Skeletal muscle cell (primary cell): Measurements from ENCODE around the gene TMOD3.
A peak's percentile ranks its signal among the peaks of the same experiment; 100 is the strongest.
"Not testable (repeated sequence)": the region's sequence is repeated elsewhere in the genome, so short reads cannot be mapped to it uniquely, and the experiment has no call there.

Experiments
- DNase-seq: peaks from one replicate; pipeline ENCODE4 v3.0.0-alpha.2; 2010; ENCODE audit warnings: low read depth
- H3K4me3 ChIP-seq: 2 replicates; pipeline ENCODE4 v1.5.1; 2011; ENCODE audit warnings: low read depth, mild to moderate bottlenecking, control low read depth, low read length, moderate library complexity

TMOD3 gene

DNA sequence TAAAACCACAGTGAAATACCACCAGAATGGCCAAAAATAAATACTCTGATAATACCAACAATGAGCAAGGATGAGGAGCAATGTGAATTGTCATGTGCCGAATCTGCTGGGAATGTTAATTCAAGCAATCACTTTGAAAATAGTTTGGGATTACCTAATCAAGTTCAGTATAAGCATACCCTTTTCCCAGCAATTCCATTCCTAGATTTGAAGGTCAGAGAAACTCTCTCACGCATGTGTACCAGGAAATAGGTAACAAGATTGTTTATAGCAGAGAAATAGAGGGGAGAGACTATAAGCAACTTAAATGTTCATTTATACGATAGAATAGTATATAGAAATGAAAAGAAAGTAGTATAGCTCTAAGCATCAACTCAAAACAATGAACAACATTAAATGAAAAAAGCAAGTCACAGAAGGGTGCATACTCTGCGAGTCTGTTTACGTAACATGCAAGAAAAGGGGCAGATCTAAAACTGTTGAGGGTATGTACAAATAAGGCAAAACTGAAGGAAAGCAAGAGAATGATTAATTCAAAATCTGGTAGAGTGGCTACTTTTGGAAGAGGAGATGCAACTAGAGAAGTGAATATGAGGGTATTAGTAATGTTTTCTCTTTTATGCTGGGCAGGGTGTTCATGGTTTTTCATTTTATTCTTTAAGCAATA lies 27.4 kb downstream of the TMOD3 start:
- H3K4me3 ChIP-seq = no peak overlapping the region
- no peak for DNase-seq

DNA sequence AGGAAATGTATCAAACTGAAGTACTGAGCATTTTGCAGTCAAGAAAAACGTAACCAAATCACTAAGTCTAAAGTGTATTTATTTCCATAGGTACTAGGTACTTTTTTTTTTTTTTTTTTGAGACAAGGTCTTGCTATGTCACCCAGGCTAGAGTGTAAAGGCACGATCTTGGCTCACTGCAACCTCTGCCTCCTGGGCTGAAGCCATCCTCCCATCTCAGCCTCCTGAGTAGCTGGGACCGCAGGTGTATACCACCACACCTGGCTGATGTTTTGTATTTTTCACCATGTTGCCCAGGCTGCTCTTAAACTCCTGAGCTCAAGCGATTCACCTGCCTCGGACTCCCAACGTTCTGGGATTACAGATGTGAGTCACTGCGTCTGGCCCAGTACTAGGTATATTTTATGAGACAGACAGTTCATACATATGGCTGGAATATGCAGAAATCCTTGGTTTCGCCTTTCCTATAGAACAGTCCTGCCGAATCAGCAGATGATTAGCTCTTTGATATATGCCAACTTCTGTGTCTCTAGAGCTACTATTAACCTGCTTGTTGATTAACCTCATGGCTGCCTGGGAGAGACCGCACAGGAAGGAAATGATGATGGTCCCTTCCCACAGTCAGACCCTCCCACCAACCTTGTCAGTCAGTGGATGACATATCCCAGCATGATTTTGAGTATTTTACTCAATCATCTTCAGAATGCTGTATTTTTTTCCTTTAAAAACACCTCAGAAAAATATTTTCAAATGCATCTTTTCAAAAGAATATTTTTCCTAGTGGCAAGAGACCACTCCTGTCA lies 32.3 kb downstream of the TMOD3 start:
- no peak overlapping the region for H3K4me3 ChIP-seq
- no peak for DNase-seq

DNA sequence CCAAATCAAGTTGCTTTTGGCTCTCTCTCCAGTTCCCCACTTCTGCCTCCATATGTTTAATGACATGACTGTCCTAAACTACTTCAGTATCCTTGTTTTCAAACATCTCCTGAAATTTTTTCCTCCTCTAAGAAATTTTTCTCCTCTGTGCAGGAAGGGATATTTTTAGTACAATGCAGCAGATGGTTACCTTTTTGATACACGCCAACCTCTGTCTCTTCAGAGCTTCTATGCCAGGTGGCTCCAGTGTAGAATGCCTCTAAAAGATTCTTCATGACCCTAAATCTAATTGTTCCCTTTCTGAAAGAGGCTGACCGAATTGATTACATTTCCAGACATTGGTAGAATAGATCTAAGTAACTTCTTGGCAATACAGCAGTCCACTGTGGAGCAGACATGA lies 33.7 kb downstream of the TMOD3 start:
- H3K4me3 ChIP-seq = no peak overlapping the region
- DNase-seq = no peak

GRCh38 chr15:51864408-51865056 lies 35.1 kb downstream of the TMOD3 start:
- DNase-seq = no peak
- no peak overlapping the region for H3K4me3 ChIP-seq

DNA sequence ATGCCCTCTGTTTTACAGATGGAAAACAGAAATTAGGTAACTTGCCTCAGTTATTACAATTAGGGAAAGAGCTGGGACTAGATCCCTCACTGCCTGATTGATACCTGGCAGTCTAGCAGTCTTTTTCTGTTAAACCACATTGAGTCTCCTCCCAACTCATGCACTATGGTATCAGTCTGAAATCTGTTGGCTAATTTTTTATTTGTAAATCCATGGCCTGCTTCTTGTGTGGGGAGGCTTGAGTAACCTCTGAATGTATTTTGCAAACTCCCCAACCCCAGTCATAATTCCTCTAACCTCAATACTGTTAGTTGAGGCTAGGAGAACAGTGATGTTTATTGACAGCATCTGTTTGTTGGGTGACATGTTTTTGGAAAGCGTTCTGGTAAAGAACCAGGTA lies 35.9 kb downstream of the TMOD3 start:
- H3K4me3 ChIP-seq = no peak overlapping the region
- no peak for DNase-seq

DNA sequence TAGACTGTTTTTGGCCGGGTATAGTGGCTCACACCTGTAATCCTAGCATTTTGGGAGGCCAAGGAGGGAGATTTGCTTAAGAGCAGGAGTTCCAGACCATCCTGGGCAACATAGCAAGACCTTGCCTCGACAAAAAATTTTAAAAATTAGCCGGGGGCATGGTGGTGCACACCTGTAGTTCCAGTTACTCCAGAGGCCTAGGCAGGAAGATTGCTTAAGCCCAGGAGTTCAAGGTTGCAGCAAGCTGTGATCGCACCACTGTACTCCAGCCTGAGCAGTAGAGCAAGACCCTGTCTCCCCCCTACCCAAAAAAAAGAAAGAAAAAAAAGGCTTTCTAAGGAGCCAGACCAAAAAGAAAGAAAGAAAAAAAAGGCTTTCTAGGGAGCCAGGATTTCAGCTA lies 36.7 kb downstream of the TMOD3 start:
- no peak overlapping the region for H3K4me3 ChIP-seq
- no peak for DNase-seq

- no peak for DNase-seq
- no peak overlapping the region for H3K4me3 ChIP-seq
These were observed 37.3 kb downstream of the TMOD3 start for GRCh38 chr15:51866751-51867150.

- no peak overlapping the region for H3K4me3 ChIP-seq
- peak; percentile 71 for DNase-seq
These were observed 39.6 kb downstream of the TMOD3 start for GRCh38 chr15:51869060-51869421.

DNA sequence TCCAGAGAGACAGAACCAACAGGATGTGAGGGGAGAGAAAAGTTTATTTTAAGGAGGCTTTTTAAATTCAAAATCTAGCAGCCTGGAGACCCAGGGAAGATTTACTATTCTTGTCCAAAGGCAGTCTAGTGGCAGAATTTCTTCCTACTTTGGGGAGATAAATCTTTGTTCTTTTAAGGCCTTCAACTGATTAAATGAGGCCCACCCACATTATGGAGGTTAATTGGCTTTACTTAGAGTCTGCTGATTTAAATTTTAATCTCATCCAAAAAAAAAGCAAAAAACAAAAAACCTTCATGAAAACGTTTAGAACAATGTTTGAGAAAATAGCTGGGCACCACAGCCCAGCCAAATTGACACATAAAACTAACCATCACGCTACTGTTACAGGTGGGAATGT lies 41.3 kb downstream of the TMOD3 start:
- no peak overlapping the region for H3K4me3 ChIP-seq
- no peak for DNase-seq

GRCh38 chr15:51874751-51875644 lies 45.5 kb downstream of the TMOD3 start:
- DNase-seq = peak; percentile 98
- H3K4me3 ChIP-seq = no peak overlapping the region

DNA sequence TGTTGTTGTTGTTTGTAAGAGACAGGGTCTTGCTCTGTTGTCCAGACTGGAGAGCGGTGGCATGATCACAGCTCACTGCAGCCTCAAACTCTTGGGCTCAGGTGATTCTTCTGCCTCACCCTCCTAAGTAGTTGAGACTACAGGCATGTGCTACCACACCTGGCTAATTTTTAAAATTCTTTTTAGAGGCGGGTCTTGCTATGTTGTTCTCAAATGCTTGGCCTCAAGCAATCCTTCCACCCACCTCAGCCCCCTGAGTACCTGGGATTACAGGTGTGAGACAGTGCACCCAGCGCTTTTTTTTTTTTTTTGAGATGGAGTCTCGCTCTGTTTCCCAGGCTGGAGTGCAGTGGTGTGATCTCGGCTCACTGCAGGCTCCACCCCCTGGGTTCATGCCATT lies 46.7 kb downstream of the TMOD3 start:
- no peak for DNase-seq
- no peak overlapping the region for H3K4me3 ChIP-seq

DNA sequence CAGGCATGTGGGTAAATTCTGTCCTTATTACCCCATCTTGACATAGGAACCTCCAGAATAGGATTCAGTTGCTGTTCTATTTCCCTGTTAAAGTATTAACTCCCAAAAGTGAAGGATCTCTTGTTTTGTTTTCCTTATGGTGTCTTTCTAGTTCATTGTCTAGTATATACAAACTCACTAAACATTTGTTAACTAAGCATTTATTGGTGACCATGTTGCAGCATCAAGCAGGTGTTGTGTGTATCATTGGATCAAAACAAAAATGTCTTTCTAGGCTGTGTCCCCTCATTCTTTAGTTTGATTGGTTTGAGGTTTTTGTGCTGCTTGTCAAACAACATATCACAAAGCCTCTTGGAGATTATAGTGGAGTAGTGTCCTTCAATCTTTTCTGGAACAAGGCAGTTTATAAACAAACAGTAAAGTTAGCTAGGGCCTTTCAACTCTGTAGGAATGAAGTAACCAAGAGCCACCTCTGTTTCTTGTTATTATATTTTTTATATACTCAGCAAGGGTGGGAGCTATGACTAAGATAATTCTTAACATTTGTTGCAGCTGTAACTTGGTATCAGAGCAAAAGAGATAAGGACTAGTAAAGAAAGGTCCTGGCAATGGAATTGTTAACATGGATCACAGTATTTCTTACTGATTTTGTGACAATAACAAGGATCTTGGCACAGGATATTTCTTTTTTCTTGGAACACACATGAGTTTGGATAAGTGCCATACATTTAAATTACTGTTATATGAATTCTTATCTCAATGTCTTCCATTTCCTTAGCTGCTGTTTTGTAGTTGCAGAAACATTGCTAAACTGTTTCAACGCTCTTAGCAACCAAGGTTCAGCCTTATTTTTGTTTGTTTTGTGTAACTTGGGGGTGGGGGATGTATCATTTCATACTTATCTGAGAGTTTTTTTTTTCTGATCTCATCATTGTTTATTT lies 49.3 kb downstream of the TMOD3 start:
- DNase-seq = no peak
- no peak overlapping the region for H3K4me3 ChIP-seq

DNA sequence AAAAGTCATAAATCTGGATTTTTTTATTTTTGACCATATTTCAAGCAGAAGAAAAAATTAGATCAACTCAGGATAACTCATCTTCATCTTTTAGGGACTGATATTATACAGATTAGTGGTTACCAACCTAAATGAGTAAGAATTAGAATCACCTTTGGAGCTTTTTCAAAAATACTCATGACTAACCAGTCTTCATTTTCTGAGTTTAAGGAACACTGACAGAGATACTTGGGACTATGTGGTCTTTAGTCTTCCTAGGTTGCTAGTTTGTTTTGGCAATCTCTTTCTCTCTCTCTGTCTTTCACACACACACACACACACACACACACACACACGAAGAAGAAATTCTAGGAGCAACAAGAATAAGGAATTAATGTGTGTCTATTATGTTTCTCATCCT lies 50.1 kb downstream of the TMOD3 start:
- H3K4me3 ChIP-seq = no peak overlapping the region
- no peak for DNase-seq

GRCh38 chr15:51883271-51883837 lies 53.9 kb downstream of the TMOD3 start:
- peak; percentile 72 for DNase-seq
- H3K4me3 ChIP-seq = no peak overlapping the region

- DNase-seq = no peak
- no peak overlapping the region for H3K4me3 ChIP-seq
These were observed 54.6 kb downstream of the TMOD3 start for GRCh38 chr15:51884041-51884440.

DNA sequence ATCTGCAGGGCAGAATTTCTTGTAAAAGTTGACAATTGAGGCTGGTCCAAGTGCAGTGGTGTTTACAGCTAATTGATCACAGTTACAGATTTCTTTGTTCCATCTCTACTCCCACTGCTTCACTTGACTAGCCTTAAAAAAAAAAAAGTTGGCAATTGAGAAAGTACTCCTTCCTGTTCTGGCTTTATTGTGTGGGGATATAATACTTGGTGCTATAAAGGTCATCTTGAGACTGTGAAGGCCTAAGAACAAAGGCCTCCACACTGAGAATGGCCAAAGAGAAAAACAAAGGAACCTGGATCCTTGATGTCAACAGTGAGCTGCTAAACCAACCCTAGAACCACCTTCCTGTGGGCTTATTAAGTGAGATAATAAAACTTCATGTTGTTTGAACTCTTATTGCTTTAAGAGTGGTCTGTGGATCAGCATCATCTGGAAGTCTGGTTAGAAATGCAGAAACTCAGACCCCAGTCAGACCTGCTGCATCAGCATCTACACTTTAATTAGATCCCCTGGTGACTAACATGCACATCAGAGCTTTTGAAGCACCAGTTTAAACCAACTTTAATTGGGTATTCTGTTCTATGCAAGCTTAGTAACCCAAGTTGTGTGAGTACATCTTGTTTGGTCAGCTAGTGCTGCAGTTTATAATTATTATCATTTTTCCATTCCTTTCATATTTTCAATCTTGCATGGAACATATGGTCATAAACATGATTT lies 55.2 kb downstream of the TMOD3 start:
- H3K4me3 ChIP-seq = no peak overlapping the region
- DNase-seq = no peak

DNA sequence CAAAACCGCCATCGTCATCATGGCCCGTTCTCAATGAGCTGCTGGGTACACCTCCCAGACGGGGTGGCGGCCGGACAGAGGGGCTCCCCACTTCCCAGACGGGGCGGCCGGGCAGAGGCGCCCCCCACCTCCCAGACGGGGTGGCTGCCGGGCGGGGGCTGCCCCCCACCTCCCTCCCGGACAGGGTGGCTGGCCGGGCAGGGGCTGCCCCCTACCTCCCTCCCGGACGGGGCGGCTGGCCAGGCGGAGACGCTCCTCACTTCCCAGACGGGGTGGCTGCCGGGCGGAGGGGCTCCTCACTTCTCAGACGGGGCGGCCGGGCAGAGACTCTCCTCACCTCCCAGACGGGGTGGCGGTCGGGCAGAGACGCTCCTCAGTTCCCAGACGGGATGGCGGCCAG lies 56.3 kb downstream of the TMOD3 start:
- not testable (repeated sequence) for H3K4me3 ChIP-seq, DNase-seq
